Heart right ventricle (tissue), 16 donors: ENCODE measurements around the gene NPAS2. TPM values are rescaled to one million over a fixed set of nuclear protein-coding genes. Genes with fewer than 3 reads are reported as not detected.

Experiments used
- ATAC-seq, 8 donors: fragments of 200-7000 bp; cut with Tn5 transposase; one replicate each; pipeline ENCODE4 v1.9.1; 2020; ENCODE audit warnings: mild to moderate bottlenecking in 8 of 8, moderate library complexity in 8 of 8, moderate number of reproducible peaks in 1 of 8
- DNase-seq, 2 donors: peaks; one replicate each; pipeline ENCODE4 v3.0.0-alpha.2; 2020
- H3K27ac ChIP-seq, 10 donors: fragments of 200-600 bp; sonication (generic) in 2 of 10; one replicate each; pipeline versions ENCODE4 v1.5.0 to v1.8.0; 2020 to 2022; ENCODE audit warnings: mild to moderate bottlenecking in 3 of 10
- H3K27me3 ChIP-seq, 7 donors: fragments of 200-600 bp; one replicate each; pipeline ENCODE4 v1.8.0; 2021 to 2022; ENCODE audit warnings: mild to moderate bottlenecking in 2 of 7
- H3K36me3 ChIP-seq, 9 donors: fragments of 200-600 bp; sonication (generic) in 1 of 9; one replicate each; pipeline versions ENCODE4 v1.5.0 to v1.8.0; 2020 to 2022; ENCODE audit warnings: mild to moderate bottlenecking in 2 of 9
- H3K4me1 ChIP-seq, 9 donors: fragments of 200-600 bp; sonication (generic) in 1 of 9; one replicate each; pipeline versions ENCODE4 v1.5.0 to v1.8.0; 2020 to 2022; ENCODE audit warnings: mild to moderate bottlenecking in 4 of 9
- H3K4me3 ChIP-seq, 10 donors: fragments of 200-600 bp; sonication (generic) in 2 of 10; one replicate each; pipeline versions ENCODE4 v1.5.0 to v1.8.0; 2020 to 2022; ENCODE audit warnings: mild to moderate bottlenecking in 7 of 10, moderate library complexity in 2 of 10
- H3K9me3 ChIP-seq, 11 donors: fragments of 200-600 bp in 10 of 11; sonication (generic) in 2 of 11; one replicate each; pipeline versions ENCODE4 v1.5.0 to v1.8.0; 2013 to 2022; ENCODE audit warnings: mild to moderate bottlenecking in 2 of 11, control low read depth in 1 of 11, moderate library complexity in 1 of 11
- CTCF ChIP-seq, 9 donors: fragments of 200-600 bp; sonication (generic) in 2 of 9; IDR thresholded peaks; one replicate each; pipeline versions ENCODE4 v1.5.0 to v1.8.0; 2021 to 2022; ENCODE audit warnings: antibody characterized with exemption in 9 of 9, mild to moderate bottlenecking in 5 of 9, moderate library complexity in 1 of 9
- WGBS, 2 donors: extraction: QIAGEN DNeasy Blood & Tissue Kit; methylation state at CpG; one replicate each; pipeline ENCODE4 v1.1.7; 2013; ENCODE audit warnings: inconsistent platforms in 1 of 2; 5-methylcytosine and 5-hydroxymethylcytosine counted together
- intact Hi-C, 10 donors: fragments of 100-400 bp; cut with DNase I; formaldehyde crosslinking; loops; one replicate each; pipeline versions ENCODE4 v1.11.1 to v1.14.2; 2022
- polyA plus RNA-seq, 2 donors: library from polyadenylated mRNA; stranded (reverse); fragments of 200-250 nt; gene quantifications; one replicate each; pipeline ENCODE4 v1.2.3, GENCODE V29; 2013
- total RNA-seq, 10 donors: library from RNA; stranded (reverse); fragmentation: NEBNext Ultra II Directional in 3 of 10; extraction: Animal tissue kit (Norgen Biotek cat#: 25700) in 3 of 10; gene quantifications; one replicate each; pipeline versions ENCODE4 v1.2.1 to v1.2.4, GENCODE V29; 2021 to 2023
- donor health status: Arrhythmogenic right ventricular cardiomyopathy.
- donor health status: ischemic (EF 13 %, LVEDD 7.1; RV severe dilation, severe dysfunction).
- donor health status: healthy with polysubstance abuse.
- donor health status: DM: no; HTN: yes; CAD: no.
- donor health status: DM: no; HTN: no; CAD: no.
- donor health status: ischemic (EF 25% LVEDD 6.9; RV normal size, moderate dysfunction).
- donor health status: ischemic (EF 25% LVEDD 5.7; RV mildly dilated, moderate dysfunction).
- donor health status: healthy.
- donor health status: DM: yes; HTN: yes; CAD: no.
- donor health status: Ischemic cardiomyopathy.
- donor health status: ischemic (EF 35%, LVEDD 5.7; RV mildly dilated, moderate dysfunction).
- donor health status: nonischemic (EF 11% LVEDD 7.7; RV severe dilation, severe dysfunction).
- donor health status: DM: yes; HTN: yes; CAD: no.
- donor health status: PGD.
- donor health status: ischemic (EF 29% LVEDD 5.4; RV normal size, mild dysfunction).
- donor health status: nonischemic (EF 23%, LVEDD 6.1; RV moderate dilation, normal function).

The NPAS2 gene
- total and polyA plus RNA-seq, 12 donors: 32.1 to 70.1 (median 41.2) TPM

DNA sequence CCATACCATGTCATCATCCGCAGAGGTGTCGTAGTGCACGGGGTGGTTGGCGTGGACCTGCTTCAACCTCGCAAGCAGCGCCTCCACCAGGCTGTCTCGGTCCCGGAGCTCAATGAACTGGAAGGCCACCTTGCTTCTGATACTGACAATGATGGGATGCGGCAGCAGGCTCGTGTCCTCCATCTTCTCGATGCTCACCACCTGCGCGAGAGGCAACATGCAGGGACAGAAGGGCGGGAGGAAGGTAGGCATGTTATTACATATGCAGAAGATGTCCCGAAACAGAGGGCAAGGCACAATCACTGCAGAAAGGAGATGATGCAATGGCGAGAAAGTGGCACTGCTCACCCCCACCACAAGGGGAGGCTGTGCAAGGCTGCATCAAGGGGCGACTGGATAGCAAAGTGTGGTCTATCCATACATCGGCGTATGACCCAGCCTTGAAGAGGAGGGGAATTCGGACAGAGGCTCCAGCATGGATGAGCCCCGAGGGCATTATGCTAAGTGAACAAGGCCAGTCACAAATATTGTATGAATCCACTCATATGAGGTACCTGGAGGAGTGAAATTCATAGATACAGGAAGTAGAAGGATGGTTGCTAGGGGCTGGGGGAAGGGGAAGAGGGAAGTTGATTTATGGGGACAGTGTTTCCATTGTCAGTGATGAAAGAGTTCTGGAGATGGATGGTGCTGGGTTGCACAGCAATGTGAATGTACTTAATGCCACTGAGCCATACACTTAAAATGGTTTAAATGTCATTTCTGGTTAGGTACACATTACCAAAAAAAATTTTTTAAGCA, 218.7 kb downstream of the NPAS2 start:
- ATAC-seq (peak in 1 of 8 donors; percentile 32), DNase-seq (no peak)
- no peaks in the 10 kb centered on the region for H3K27me3 ChIP-seq
- peaks cover 0 to 78% (median 45%) of the 10 kb centered on the region in 9 donors for H3K36me3 ChIP-seq
- intact Hi-C loops: loop anchor here in 6 of 10 donors (1.0 to 10.0 kb wide), 3 partner anchors 114 to 166 kb away; partner anchors contain the start of gene TBC1D8 (in 5 of the 6)
- peaks cover 0 to 45% (median 7%) of the 10 kb centered on the region in 9 donors for H3K4me1 ChIP-seq
- 90 to 92% methylated on average over 21 of the region's 21 CpGs for WGBS, 2 donors
- H3K4me3 ChIP-seq: no peak overlapping the region
- H3K27ac ChIP-seq: no peak overlapping the region
- peak in 6 of 9 donors; percentile 37 to 54 (median 44) for TF ChIP-seq CTCF (IDR thresholded peaks at IDR 0.05)
- no peaks in the 10 kb centered on the region for H3K9me3 ChIP-seq

DNA sequence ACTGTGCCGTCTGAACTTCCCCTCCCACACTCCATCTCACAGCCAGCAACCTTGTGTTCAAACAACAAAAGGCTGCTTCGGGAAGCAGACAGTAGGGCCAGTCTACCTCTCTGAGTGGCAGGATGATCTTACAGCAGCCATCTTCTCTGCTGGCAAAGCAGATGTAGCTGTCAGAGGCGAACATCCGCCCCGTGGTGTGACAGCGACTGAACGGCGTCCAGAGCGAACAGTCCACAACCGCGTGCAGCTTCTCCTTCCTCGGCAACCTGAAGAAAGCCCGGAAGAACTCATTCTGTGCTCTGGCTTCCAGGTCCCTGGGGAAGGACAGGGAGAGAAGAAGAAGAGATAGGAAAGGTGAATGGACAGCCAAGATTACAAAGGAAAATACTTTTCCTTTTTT, 220.1 kb downstream of the NPAS2 start:
- no peak for TF ChIP-seq CTCF (IDR thresholded peaks at IDR 0.05)
- DNase-seq (no peak), ATAC-seq (no peak)
- H3K4me1 ChIP-seq: peaks cover 0 to 50% (median 7%) of the 10 kb centered on the region in 9 donors
- peaks cover 0 to 64% (median 34%) of the 10 kb centered on the region in 9 donors for H3K36me3 ChIP-seq
- WGBS, 2 donors: 86 to 87% methylated on average over 13 of the region's 13 CpGs
- intact Hi-C loops: no loop called here
- peak overlapping the region in 2 of 10 donors; percentile 26 to 64 for H3K27ac ChIP-seq
- H3K4me3 ChIP-seq: no peak overlapping the region
- H3K27me3 ChIP-seq: no peaks in the 10 kb centered on the region
- no peaks in the 10 kb centered on the region for H3K9me3 ChIP-seq

DNA sequence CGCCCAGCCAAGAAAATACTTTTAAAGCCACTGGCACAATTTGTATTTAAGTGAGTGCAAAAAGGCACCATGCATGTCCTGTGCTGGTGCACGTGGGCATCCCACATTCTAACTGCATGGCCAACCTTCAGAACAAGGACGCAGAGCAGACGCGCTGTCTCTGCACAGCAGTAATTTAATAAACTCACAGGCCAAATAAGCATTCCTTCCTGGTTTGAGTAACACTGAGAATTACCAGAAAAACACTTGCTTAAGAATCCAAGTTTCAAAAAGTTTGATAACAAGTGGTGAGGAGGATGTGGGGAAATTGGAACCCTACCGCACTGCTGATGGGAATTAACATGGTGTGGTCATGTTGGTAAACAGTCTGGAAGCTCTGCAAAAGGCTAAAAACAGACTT, 220.8 kb downstream of the NPAS2 start:
- no peak for DNase-seq

GRCh38 chr2:101041413-101041812, 221.5 kb downstream of the NPAS2 start:
- Histone ChIP-seq H3K4me1 (peaks cover 0 to 50% (median 7%) of the 10 kb centered on the region in 9 donors), H3K36me3 (peaks cover 0 to 64% (median 29%) of the 10 kb centered on the region in 9 donors), H3K27me3 (no peaks in the 10 kb centered on the region), H3K27ac (peak overlapping the region in 3 of 10 donors; percentile 9 to 64 (median 25)), H3K9me3 (no peaks in the 10 kb centered on the region), H3K4me3 (no peak overlapping the region)
- TF ChIP-seq CTCF (IDR thresholded peaks at IDR 0.05): no peak
- ATAC-seq (peak in 1 of 8 donors; percentile 33), DNase-seq (no peak)
- intact Hi-C loops: no loop called here
- WGBS, 2 donors: 81 to 84% methylated on average over 4 of the region's 4 CpGs

More for the DNA sequence above, 220.8 kb downstream of the NPAS2 start:
- H3K27me3 ChIP-seq: no peaks in the 10 kb centered on the region
- ATAC-seq: peak in 4 of 8 donors; percentile 36 to 63 (median 50)
- peaks cover 0 to 50% (median 7%) of the 10 kb centered on the region in 9 donors for H3K4me1 ChIP-seq
- no peaks in the 10 kb centered on the region for H3K9me3 ChIP-seq
- 75 to 85% methylated on average over 6 of the region's 6 CpGs for WGBS, 2 donors
- H3K36me3 ChIP-seq: peaks cover 0 to 64% (median 29%) of the 10 kb centered on the region in 9 donors
- intact Hi-C loops: no loop called here
- TF ChIP-seq CTCF (IDR thresholded peaks at IDR 0.05): no peak
- no peak overlapping the region for H3K4me3 ChIP-seq
- peak overlapping the region in 2 of 10 donors; percentile 26 to 64 for H3K27ac ChIP-seq
